SK-N-SH (cell line): ENCODE measurements around the gene HECTD2. TPM values are rescaled to one million over a fixed set of nuclear protein-coding genes. Genes with fewer than 3 reads are reported as not detected.

Experiments used
- CTCF ChIA-PET: fragments of 300-600, 350-600 bp; formaldehyde crosslinking; extraction: SDS; loops from one replicate; lab custom pipeline; 2021; lab: Yijun Ruan, JAX
- POLR2A ChIA-PET: fragments of 350-600 bp; sonication (Branson Sonifier 250); formaldehyde crosslinking; extraction: SDS; loops from one replicate; lab custom pipeline; 2020; ENCODE audit warnings: antibody characterized with exemption, inconsistent platforms; lab: Yijun Ruan, JAX
- DNase-seq: peaks from one replicate; pipeline ENCODE4 v3.0.0; 2012
- H2AFZ ChIP-seq: fragments of 200-600 bp; sonication (generic); 2 replicates; pipeline ENCODE4 v1.8.1; 2016; ENCODE audit warnings: antibody characterized with exemption, mild to moderate bottlenecking, low read depth
- H3F3A ChIP-seq: fragments of 200-600 bp; sonication (generic); replicated peaks from 2 replicates; pipeline ENCODE3; 2016; ENCODE audit warnings: antibody characterized with exemption, mild to moderate bottlenecking; ENCODE audit not compliant: insufficient read depth
- H3K27ac ChIP-seq, 2 experiments: fragments of 200-500 bp in 1 of 2; fragments of 200-600 bp in 1 of 2; sonication (Bioruptor generic) in 1 of 2; sonication (generic), shearing (Covaris generic) in 1 of 2; 2 replicates each; pipeline versions ENCODE4 v1.5.1 to v1.6.1; 2014 to 2016; ENCODE audit warnings: low read depth in 2 of 2, inconsistent platforms in 1 of 2, low read length in 1 of 2, mild to moderate bottlenecking in 1 of 2, mixed read lengths in 1 of 2
- H3K27me3 ChIP-seq: fragments of 200-600 bp; sonication (generic), shearing (Covaris generic); 2 replicates; pipeline ENCODE4 v1.6.1; 2016; ENCODE audit warnings: mixed run types; ENCODE audit not compliant: insufficient read depth
- H3K36me3 ChIP-seq, 2 experiments: fragments of 200-500 bp in 1 of 2; fragments of 200-600 bp in 1 of 2; sonication (Bioruptor generic) in 1 of 2; sonication (generic) in 1 of 2; replicated peaks in 1 of 2; 2 replicates each; pipeline versions ENCODE3 to v1.5.1; 2014 to 2016; ENCODE audit warnings: low read length in 1 of 2, mild to moderate bottlenecking in 1 of 2; ENCODE audit not compliant: insufficient read depth in 2 of 2, control insufficient read depth in 1 of 2
- H3K4me1 ChIP-seq, 2 experiments: fragments of 200-500 bp in 1 of 2; fragments of 200-600 bp in 1 of 2; sonication (Bioruptor generic) in 1 of 2; sonication (generic), shearing (Covaris generic) in 1 of 2; 2 replicates each; pipeline versions ENCODE4 v1.5.1 to v1.6.1; 2014 to 2016; ENCODE audit warnings: low read depth in 1 of 2, low read length in 1 of 2, mixed run types in 1 of 2; ENCODE audit not compliant: insufficient read depth in 2 of 2, control insufficient read depth in 1 of 2
- H3K4me2 ChIP-seq: fragments of 200-600 bp; sonication (generic), shearing (Covaris generic); 2 replicates; pipeline ENCODE4 v1.6.1; 2017; ENCODE audit warnings: mixed run types
- H3K4me3 ChIP-seq, 2 experiments: fragments of 200-500 bp in 1 of 2; fragments of 200-600 bp in 1 of 2; sonication (Bioruptor generic) in 1 of 2; sonication (generic), shearing (Covaris generic) in 1 of 2; 2 replicates each; pipeline versions ENCODE4 v1.5.1 to v1.8.1; 2014 to 2016; ENCODE audit warnings: low read depth in 2 of 2, inconsistent platforms in 1 of 2, low read length in 1 of 2, mild to moderate bottlenecking in 1 of 2, mixed read lengths in 1 of 2, moderate library complexity in 1 of 2
- H3K79me2 ChIP-seq: fragments of 200-600 bp; sonication (generic); 2 replicates; pipeline ENCODE4 v1.8.1; 2017; ENCODE audit warnings: mild to moderate bottlenecking; ENCODE audit not compliant: insufficient read depth
- H3K9ac ChIP-seq: fragments of 200-600 bp; sonication (generic); 2 replicates; pipeline ENCODE4 v1.6.1; 2017; ENCODE audit warnings: mixed run types
- H3K9me2 ChIP-seq: fragments of 200-600 bp; sonication (generic); 2 replicates; pipeline ENCODE4 v1.6.1; 2017; ENCODE audit warnings: mixed run types
- H3K9me3 ChIP-seq: fragments of 200-600 bp; sonication (generic); 2 replicates; pipeline ENCODE4 v1.6.1; 2017; ENCODE audit warnings: mixed run types, mild to moderate bottlenecking, moderate library complexity
- H4K20me1 ChIP-seq: fragments of 200-600 bp; sonication (generic); 2 replicates; pipeline ENCODE4 v1.6.1; 2017; ENCODE audit warnings: mild to moderate bottlenecking, mixed run types; ENCODE audit not compliant: insufficient read depth
- CHD2 ChIP-seq: fragments of 150-350 bp; IDR thresholded peaks from 2 replicates; pipeline ENCODE4 v1.6.1; 2018; ENCODE audit warnings: low read length; ENCODE audit not compliant: partially characterized antibody
- FOSL2 ChIP-seq: IDR thresholded peaks from 2 replicates; pipeline ENCODE4 v1.4.0; 2012; ENCODE audit warnings: low read depth, mild to moderate bottlenecking, moderate library complexity, borderline replicate concordance
- FOXM1 ChIP-seq: IDR thresholded peaks from 2 replicates; pipeline ENCODE4 v1.4.0; 2012; ENCODE audit warnings: low read depth, mild to moderate bottlenecking
- GABPA ChIP-seq: IDR thresholded peaks from 2 replicates; pipeline ENCODE4 v1.4.0; 2012; ENCODE audit warnings: low read depth, mild to moderate bottlenecking
- JUND ChIP-seq: IDR thresholded peaks from 2 replicates; pipeline ENCODE4 v1.4.0; 2012
- MEF2A ChIP-seq: IDR thresholded peaks from 2 replicates; pipeline ENCODE4 v1.4.0; 2012; ENCODE audit warnings: low read depth, borderline replicate concordance
- MXI1 ChIP-seq: IDR thresholded peaks from 2 replicates; pipeline ENCODE4 v1.6.1; 2012; ENCODE audit warnings: mild to moderate bottlenecking, low read depth, low read length, improper control_type of control experiment
- NRF1 ChIP-seq: IDR thresholded peaks from 2 replicates; pipeline ENCODE4 v1.6.1; 2012; ENCODE audit warnings: low read depth, mild to moderate bottlenecking, low read length
- POLR2AphosphoS5 ChIP-seq: IDR thresholded peaks from 2 replicates; pipeline ENCODE4 v1.6.1; 2012; ENCODE audit warnings: low read depth, low read length
- RCOR1 ChIP-seq: fragments of 150-350 bp; IDR thresholded peaks from 2 replicates; pipeline ENCODE4 v1.6.1; 2017; ENCODE audit warnings: antibody characterized with exemption, low read length
- SMC3 ChIP-seq: IDR thresholded peaks from 2 replicates; pipeline ENCODE4 v1.6.1; 2012; ENCODE audit warnings: low read depth, low read length, improper control_type of control experiment
- TAF1 ChIP-seq: IDR thresholded peaks from 2 replicates; pipeline ENCODE4 v1.6.1; 2012; ENCODE audit warnings: low read depth, mild to moderate bottlenecking, low read length, moderate library complexity, borderline replicate concordance
- TCF12 ChIP-seq: IDR thresholded peaks from 2 replicates; pipeline ENCODE4 v1.4.0; 2012
- TEAD4 ChIP-seq: IDR thresholded peaks from 2 replicates; pipeline ENCODE4 v1.4.0; 2012; ENCODE audit warnings: mild to moderate bottlenecking, borderline replicate concordance; ENCODE audit not compliant: insufficient read depth
- WGBS: methylation state at CpG from one replicate; pipeline ENCODE4 v1.1.6; 2017; ENCODE audit warnings: low lambda C conversion rate; 5-methylcytosine and 5-hydroxymethylcytosine counted together
- polyA plus RNA-seq, 3 experiments: library from polyadenylated mRNA; depleted of rRNA; stranded (reverse); fragments of >200 nt; gene quantifications; 2 replicates each; pipeline ENCODE4 v1.2.3, GENCODE V29; 2012
- TF ChIP-seq, protein P1 (sequence below): fragments of 150-350 bp; IDR thresholded peaks from 2 replicates; pipeline ENCODE4 v1.6.1; 2016; ENCODE audit warnings: mild to moderate bottlenecking, low read depth, low read length
- TF ChIP-seq, protein P2 (sequence below): IDR thresholded peaks from 2 replicates; pipeline ENCODE4 v1.4.0; 2012; ENCODE audit warnings: low read depth, borderline replicate concordance
- TF ChIP-seq, protein P3 (sequence below): IDR thresholded peaks from 2 replicates; pipeline ENCODE4; 2012
- TF ChIP-seq, protein P4 (sequence below): fragments of 150-350 bp; IDR thresholded peaks from 2 replicates; pipeline ENCODE4 v1.6.1; 2017; ENCODE audit warnings: antibody characterized with exemption, low read length, low read depth, borderline replicate concordance
- TF ChIP-seq, protein P5 (sequence below): IDR thresholded peaks from 2 replicates; pipeline ENCODE4 v1.4.0; 2012; ENCODE audit warnings: low read depth, borderline replicate concordance
- TF ChIP-seq, protein P6 (sequence below): IDR thresholded peaks from 2 replicates; pipeline ENCODE4 v1.4.0; 2012; ENCODE audit warnings: low read depth

HECTD2 gene
- polyA plus RNA-seq, 1 of the 3 experiments (the other 2 are of a cell fraction), result 4.1 TPM

DNA sequence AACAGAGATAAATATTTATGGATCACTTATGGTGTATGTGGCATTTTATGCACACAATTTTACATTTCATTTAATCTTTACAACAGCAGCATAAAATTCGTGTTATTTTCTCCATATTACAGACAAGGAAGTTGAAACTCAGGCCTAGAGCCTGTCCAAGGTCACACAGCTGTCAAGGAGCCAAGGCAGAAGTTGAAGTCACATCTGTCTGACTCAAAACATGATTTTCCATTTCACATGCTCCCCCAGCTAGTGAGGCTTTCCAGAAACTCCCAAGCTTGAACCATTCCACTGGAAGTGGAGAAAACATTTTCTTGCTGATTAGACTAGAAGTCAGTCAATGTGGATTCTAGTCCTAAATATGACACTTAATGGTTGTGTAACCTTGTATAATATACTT lies 110.5 kb downstream of the HECTD2 start:
- Histone ChIP-seq H2AFZ (no peak overlapping the region), H3K36me3 (peaks cover 4 to 8% of the 10 kb centered on the region in 2 experiments), H3K9me3 (0 out of 2 replicates have a peak, but pooled peaks cover 3% of the 10 kb centered on the region), H3K4me2 (no peak overlapping the region), H3K4me1 (no peaks in the 10 kb centered on the region), H3K4me3 (no peak overlapping the region), H3K9me2 (no peaks in the 10 kb centered on the region), H3F3A (peaks cover 3% of the 10 kb centered on the region), H4K20me1 (no peaks in the 10 kb centered on the region), H3K79me2 (no peaks in the 10 kb centered on the region), H3K27ac (no peak overlapping the region), H3K27me3 (no peaks in the 10 kb centered on the region), H3K9ac (no peak overlapping the region)
- WGBS, result 48% methylated on average over 1 of the region's 1 CpG
- CTCF ChIA-PET, result no interaction called here
- POLR2A ChIA-PET, result no interaction called here
- TF ChIP-seq NRF1 (no peak), POLR2AphosphoS5 (no peak), JUND (no peak), TEAD4 (no peak), TCF12 (no peak), TAF1 (no peak), CHD2 (no peak), RCOR1 (no peak), MXI1 (no peak), SMC3 (no peak), FOSL2 (no peak), FOXM1 (no peak), GABPA (no peak), MEF2A (no peak)
- TF ChIP-seq, protein P1, sequence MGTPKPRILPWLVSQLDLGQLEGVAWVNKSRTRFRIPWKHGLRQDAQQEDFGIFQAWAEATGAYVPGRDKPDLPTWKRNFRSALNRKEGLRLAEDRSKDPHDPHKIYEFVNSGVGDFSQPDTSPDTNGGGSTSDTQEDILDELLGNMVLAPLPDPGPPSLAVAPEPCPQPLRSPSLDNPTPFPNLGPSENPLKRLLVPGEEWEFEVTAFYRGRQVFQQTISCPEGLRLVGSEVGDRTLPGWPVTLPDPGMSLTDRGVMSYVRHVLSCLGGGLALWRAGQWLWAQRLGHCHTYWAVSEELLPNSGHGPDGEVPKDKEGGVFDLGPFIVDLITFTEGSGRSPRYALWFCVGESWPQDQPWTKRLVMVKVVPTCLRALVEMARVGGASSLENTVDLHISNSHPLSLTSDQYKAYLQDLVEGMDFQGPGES, result no peak
- TF ChIP-seq, protein P2, sequence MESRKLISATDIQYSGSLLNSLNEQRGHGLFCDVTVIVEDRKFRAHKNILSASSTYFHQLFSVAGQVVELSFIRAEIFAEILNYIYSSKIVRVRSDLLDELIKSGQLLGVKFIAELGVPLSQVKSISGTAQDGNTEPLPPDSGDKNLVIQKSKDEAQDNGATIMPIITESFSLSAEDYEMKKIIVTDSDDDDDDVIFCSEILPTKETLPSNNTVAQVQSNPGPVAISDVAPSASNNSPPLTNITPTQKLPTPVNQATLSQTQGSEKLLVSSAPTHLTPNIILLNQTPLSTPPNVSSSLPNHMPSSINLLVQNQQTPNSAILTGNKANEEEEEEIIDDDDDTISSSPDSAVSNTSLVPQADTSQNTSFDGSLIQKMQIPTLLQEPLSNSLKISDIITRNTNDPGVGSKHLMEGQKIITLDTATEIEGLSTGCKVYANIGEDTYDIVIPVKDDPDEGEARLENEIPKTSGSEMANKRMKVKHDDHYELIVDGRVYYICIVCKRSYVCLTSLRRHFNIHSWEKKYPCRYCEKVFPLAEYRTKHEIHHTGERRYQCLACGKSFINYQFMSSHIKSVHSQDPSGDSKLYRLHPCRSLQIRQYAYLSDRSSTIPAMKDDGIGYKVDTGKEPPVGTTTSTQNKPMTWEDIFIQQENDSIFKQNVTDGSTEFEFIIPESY, result no peak
- TF ChIP-seq, protein P3, sequence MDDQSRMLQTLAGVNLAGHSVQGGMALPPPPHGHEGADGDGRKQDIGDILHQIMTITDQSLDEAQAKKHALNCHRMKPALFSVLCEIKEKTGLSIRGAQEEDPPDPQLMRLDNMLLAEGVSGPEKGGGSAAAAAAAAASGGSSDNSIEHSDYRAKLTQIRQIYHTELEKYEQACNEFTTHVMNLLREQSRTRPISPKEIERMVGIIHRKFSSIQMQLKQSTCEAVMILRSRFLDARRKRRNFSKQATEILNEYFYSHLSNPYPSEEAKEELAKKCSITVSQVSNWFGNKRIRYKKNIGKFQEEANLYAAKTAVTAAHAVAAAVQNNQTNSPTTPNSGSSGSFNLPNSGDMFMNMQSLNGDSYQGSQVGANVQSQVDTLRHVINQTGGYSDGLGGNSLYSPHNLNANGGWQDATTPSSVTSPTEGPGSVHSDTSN, result no peak
- TF ChIP-seq, protein P4, sequence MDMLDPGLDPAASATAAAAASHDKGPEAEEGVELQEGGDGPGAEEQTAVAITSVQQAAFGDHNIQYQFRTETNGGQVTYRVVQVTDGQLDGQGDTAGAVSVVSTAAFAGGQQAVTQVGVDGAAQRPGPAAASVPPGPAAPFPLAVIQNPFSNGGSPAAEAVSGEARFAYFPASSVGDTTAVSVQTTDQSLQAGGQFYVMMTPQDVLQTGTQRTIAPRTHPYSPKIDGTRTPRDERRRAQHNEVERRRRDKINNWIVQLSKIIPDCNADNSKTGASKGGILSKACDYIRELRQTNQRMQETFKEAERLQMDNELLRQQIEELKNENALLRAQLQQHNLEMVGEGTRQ, result no peak
- TF ChIP-seq, protein P5, sequence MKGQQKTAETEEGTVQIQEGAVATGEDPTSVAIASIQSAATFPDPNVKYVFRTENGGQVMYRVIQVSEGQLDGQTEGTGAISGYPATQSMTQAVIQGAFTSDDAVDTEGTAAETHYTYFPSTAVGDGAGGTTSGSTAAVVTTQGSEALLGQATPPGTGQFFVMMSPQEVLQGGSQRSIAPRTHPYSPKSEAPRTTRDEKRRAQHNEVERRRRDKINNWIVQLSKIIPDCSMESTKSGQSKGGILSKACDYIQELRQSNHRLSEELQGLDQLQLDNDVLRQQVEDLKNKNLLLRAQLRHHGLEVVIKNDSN, result no peak
- TF ChIP-seq, protein P6, sequence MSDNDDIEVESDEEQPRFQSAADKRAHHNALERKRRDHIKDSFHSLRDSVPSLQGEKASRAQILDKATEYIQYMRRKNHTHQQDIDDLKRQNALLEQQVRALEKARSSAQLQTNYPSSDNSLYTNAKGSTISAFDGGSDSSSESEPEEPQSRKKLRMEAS, result no peak
- no peak for DNase-seq
